Right forelimb (tissue), 1 donor: ENCODE results near the gene TMTC2.

Experiments
- DNase-seq: peaks from one replicate; pipeline ENCODE4 v3.0.0-alpha.2; 2018

The TMTC2 gene

GRCh38 chr12:82686168-82687020 is at the start of gene TMTC2:
Gene TMTC2 (plus strand): TSS chr12:82686906.
- peak; percentile 96 for DNase-seq

- no peak for DNase-seq
Measured at GRCh38 chr12:82638324-82638723, 48.4 kb upstream of the TMTC2 start.

- no peak for DNase-seq
Measured at GRCh38 chr12:82644896-82645295, 41.8 kb upstream of the TMTC2 start.

GRCh38 chr12:82645414-82645813 is 41.3 kb upstream of the TMTC2 start:
- DNase-seq, result no peak

- DNase-seq, result no peak
Measured at GRCh38 chr12:82647853-82648252, 38.9 kb upstream of the TMTC2 start.

- DNase-seq, result no peak
Measured at GRCh38 chr12:82648259-82648909, 38.3 kb upstream of the TMTC2 start.

- no peak for DNase-seq
Measured at GRCh38 chr12:82650627-82651337, 35.9 kb upstream of the TMTC2 start.

GRCh38 chr12:82651489-82651888 is 35.2 kb upstream of the TMTC2 start:
- no peak for DNase-seq

GRCh38 chr12:82652071-82652470 is 34.6 kb upstream of the TMTC2 start:
- DNase-seq, result no peak

GRCh38 chr12:82655751-82656150 is 31.0 kb upstream of the TMTC2 start:
- no peak for DNase-seq

- DNase-seq, result no peak
Measured at GRCh38 chr12:82659343-82660207, 27.1 kb upstream of the TMTC2 start.

- DNase-seq, result no peak
Measured at GRCh38 chr12:82660541-82661325, 26.0 kb upstream of the TMTC2 start.

- no peak for DNase-seq
Measured at GRCh38 chr12:82663893-82664292, 22.8 kb upstream of the TMTC2 start.

GRCh38 chr12:82665142-82665923 is 21.4 kb upstream of the TMTC2 start:
- no peak for DNase-seq

- no peak for DNase-seq
Measured at GRCh38 chr12:82666830-82667229, 19.9 kb upstream of the TMTC2 start.

- no peak for DNase-seq
Measured at GRCh38 chr12:82671673-82672195, 15.0 kb upstream of the TMTC2 start.

GRCh38 chr12:82672811-82673495 is 13.8 kb upstream of the TMTC2 start:
- DNase-seq, result no peak

- DNase-seq, result no peak
Measured at GRCh38 chr12:82673698-82674097, 13.0 kb upstream of the TMTC2 start.

- DNase-seq, result no peak
Measured at GRCh38 chr12:82675246-82675645, 11.5 kb upstream of the TMTC2 start.

- no peak for DNase-seq
Measured at GRCh38 chr12:82682326-82682725, 4.4 kb upstream of the TMTC2 start.
